GM12878 (cell line): ENCODE data around the gene SESN1. TPM values are rescaled to one million over a fixed set of nuclear protein-coding genes. Genes with fewer than 3 reads are reported as not detected.

Experiments
- ATAC-seq: fragments of 200-7000 bp; cut with Tn5 transposase; 3 replicates; pipeline ENCODE4 v1.9.1; 2020; ENCODE audit warnings: mild to moderate bottlenecking, moderate library complexity
- BruUV-seq: library from RNA; stranded (reverse); fragments of 400-500 nt; replicated peaks from 2 replicates; lab custom pipeline; 2021; lab: Mats Ljungman, UMichigan
- CTCF ChIA-PET: fragments of 300-600 bp; sonication (Branson Sonifier 250); formaldehyde crosslinking; extraction: SDS; loops from one replicate; lab custom pipeline; 2021; ENCODE audit warnings: inconsistent platforms; lab: Yijun Ruan, JAX
- POLR2A ChIA-PET: fragments of 350-600 bp; formaldehyde crosslinking; extraction: SDS; loops from one replicate; lab custom pipeline; 2021; ENCODE audit warnings: inconsistent platforms; lab: Charles Lee
- RAD21 ChIA-PET: fragments of 300-600 bp; sonication (Branson Sonifier 250); formaldehyde crosslinking; loops from one replicate; lab custom pipeline; 2023; ENCODE audit warnings: antibody characterized with exemption; ENCODE audit not compliant: unreplicated experiment; lab: Charles Lee
- SMC1A ChIA-PET: fragments of 300-600 bp; sonication (Branson Sonifier 250); formaldehyde crosslinking; loops from one replicate; lab custom pipeline; 2023; ENCODE audit not compliant: unreplicated experiment, uncharacterized antibody; lab: Charles Lee
- DNase-seq: peaks from one replicate; pipeline ENCODE4 v3.0.0-alpha.2; 2011; ENCODE audit warnings: low read depth, low spot score
- FAIRE-seq: peaks from 3 replicates; lab custom pipeline; 2011; peaks lifted over from hg19 to GRCh38; lab: Jason Lieb, UNC
- H2AFZ ChIP-seq: 2 replicates; pipeline ENCODE4 v1.6.0; 2011; ENCODE audit warnings: low read depth, low read length, control low read depth; ENCODE audit not compliant: control insufficient read depth
- H3K27ac ChIP-seq: 2 replicates; pipeline ENCODE4 v1.5.1; 2011; ENCODE audit warnings: control low read depth; ENCODE audit not compliant: control insufficient read depth, insufficient read depth
- H3K27me3 ChIP-seq, 2 experiments: replicated peaks in 1 of 2; 2 replicates each; pipeline versions ENCODE4 v1.6.0 to v1.6.1; 2011; ENCODE audit warnings: low read length in 1 of 2; ENCODE audit not compliant: control insufficient read depth in 2 of 2, insufficient read depth in 2 of 2
- H3K36me3 ChIP-seq, 2 experiments: 2 replicates each; pipeline ENCODE4 v1.5.1; 2011; ENCODE audit warnings: low read length in 1 of 2; ENCODE audit not compliant: control insufficient read depth in 2 of 2, insufficient read depth in 2 of 2
- H3K4me1 ChIP-seq: 2 replicates; pipeline ENCODE4 v1.6.1; 2011; ENCODE audit warnings: mild to moderate bottlenecking, low read length, moderate library complexity, mixed read lengths; ENCODE audit not compliant: control insufficient read depth, insufficient read depth
- H3K4me2 ChIP-seq: 2 replicates; pipeline ENCODE4 v1.6.0; 2011; ENCODE audit warnings: control low read depth; ENCODE audit not compliant: control insufficient read depth, insufficient read depth
- H3K4me3 ChIP-seq: fragments of 200-600 bp; sonication (generic); 2 replicates; pipeline ENCODE4 v1.5.1; 2016
- H3K79me2 ChIP-seq: 2 replicates; pipeline ENCODE4 v1.6.0; 2011; ENCODE audit warnings: low read length; ENCODE audit not compliant: control insufficient read depth, insufficient read depth
- H3K9ac ChIP-seq: 2 replicates; pipeline ENCODE4 v1.8.0; 2011; ENCODE audit warnings: low read length, control low read depth, mixed read lengths; ENCODE audit not compliant: control insufficient read depth, insufficient read depth
- H3K9me3 ChIP-seq: replicated peaks from 3 replicates; pipeline ENCODE4 v1.5.1; 2011; ENCODE audit warnings: mild to moderate bottlenecking, low read length; ENCODE audit not compliant: control insufficient read depth, insufficient read depth
- H4K20me1 ChIP-seq: 2 replicates; pipeline ENCODE4 v1.6.0; 2011; ENCODE audit not compliant: control insufficient read depth, insufficient read depth
- E2F4 ChIP-seq: IDR thresholded peaks from 2 replicates; pipeline ENCODE4 v1.6.1; 2012; ENCODE audit warnings: low read depth, low read length, improper control_type of control experiment
- NFXL1 ChIP-seq: fragments of 450-650 bp; IDR thresholded peaks from 2 replicates; pipeline ENCODE4 v1.6.1; 2017; ENCODE audit warnings: antibody characterized with exemption, mild to moderate bottlenecking, borderline replicate concordance
- RELB ChIP-seq: fragments of 450-650 bp; IDR thresholded peaks from 2 replicates; pipeline ENCODE4 v1.6.1; 2017; ENCODE audit warnings: low read depth, mild to moderate bottlenecking, moderate library complexity
- SMC3 ChIP-seq: IDR thresholded peaks from 2 replicates; pipeline ENCODE4 v1.6.1; 2011; ENCODE audit warnings: low read length, improper control_type of control experiment, borderline replicate concordance
- ZSCAN29 ChIP-seq: fragments of 450-650 bp; IDR thresholded peaks from 2 replicates; pipeline ENCODE4 v1.6.1; 2017; ENCODE audit warnings: mild to moderate bottlenecking, moderate library complexity
- WGBS: methylation state at CpG from one replicate; pipeline ENCODE4 v1.1.6; 2016; ENCODE audit warnings: low lambda C conversion rate; ENCODE audit not compliant: insufficient replicate concordance, insufficient coverage; ENCODE audit errors: missing lambda C conversion rate; 5-methylcytosine and 5-hydroxymethylcytosine counted together
- in situ Hi-C: fragments of 300-500 bp; cut with MboI; formaldehyde crosslinking; loops from 9 replicates; pipeline ENCODE4 v1.14.3; 2018; ENCODE audit warnings: mixed read lengths
- intact Hi-C: fragments of 100-400 bp; cut with micrococcal nuclease; formaldehyde crosslinking; loops from one replicate; pipeline ENCODE4 v1.14.2; 2022; ENCODE audit not compliant: unreplicated experiment
- polyA plus RNA-seq, 11 experiments: library from polyadenylated mRNA; depleted of rRNA in 4 of 11; unstranded in 6 of 11; stranded (reverse) in 5 of 11; fragments of >200 nt; fragmentation: Nextera tagmentation in 4 of 11; fragmentation: Illumina TruSeq in 1 of 11; extraction: Ambion mirVana in 4 of 11; extraction: Trizol in 1 of 11; gene quantifications; 1 replicate in 1 of 11; 2 replicates in 10 of 11; pipeline versions ENCODE4 v1.2.1 to v1.2.3, GENCODE V29; 2011 to 2016; ENCODE audit warnings: inconsistent platforms in 2 of 11, missing spikeins in 2 of 11, low read depth in 1 of 11
- total RNA-seq, 4 experiments: library from RNA; depleted of rRNA in 3 of 4; stranded (reverse); fragments of >200 nt in 3 of 4; fragmentation: Illumina TruSeq in 1 of 4; extraction: Trizol in 1 of 4; gene quantifications; 2 replicates each; pipeline versions ENCODE4 v1.2.1 to v1.2.3, GENCODE V29; 2013 to 2021

Gene SESN1
- total and polyA plus RNA-seq, 10 of the 15 experiments (the other 5 are each of a cell fraction or from before 2014, with no cell fraction given), result 1.3 to 13.0 (median 3.3) TPM

- no peaks in the 10 kb centered on the region for H3K79me2 ChIP-seq
- SMC1A ChIA-PET, result interaction anchor here (1.4 kb wide), 1 partner anchor 11 kb away, joined by 9 read pairs; no protein-coding TSS in a partner anchor
- H3K4me1 ChIP-seq, result no peaks in the 10 kb centered on the region
- H4K20me1 ChIP-seq, result no peaks in the 10 kb centered on the region
- DNase-seq (no peak), ATAC-seq (no peak), FAIRE-seq (no peak)
- intact Hi-C loops (no loop called here), in situ Hi-C loops (no loop called here)
- no peak overlapping the region for H3K4me2 ChIP-seq
- TF ChIP-seq RELB (no peak), ZSCAN29 (no peak), E2F4 (no peak), SMC3 (no peak), NFXL1 (no peak)
- 22% methylated on average over 4 of the region's 4 CpGs for WGBS
- H3K36me3 ChIP-seq, result no peaks in the 10 kb centered on the region
- RAD21 ChIA-PET, result interaction anchor here (1.0 to 1.3 kb wide), 2 partner anchors 304 to 539 kb away, joined by 3 to 5 read pairs; no protein-coding TSS in a partner anchor
- CTCF ChIA-PET, result interaction anchor here (0.7 to 1.0 kb wide), 2 partner anchors 27 to 539 kb away, joined by 3 read pairs; no protein-coding TSS in a partner anchor
- no peak overlapping the region for H3K9ac ChIP-seq
- H3K27me3 ChIP-seq, result no peaks in the 10 kb centered on the region
- POLR2A ChIA-PET, result interaction anchor here (1.1 kb wide), 1 partner anchor 14 kb away, joined by 3 read pairs; the partner anchor contains the start of gene SESN1
- H2AFZ ChIP-seq, result no peak overlapping the region
- no peak overlapping the region for H3K27ac ChIP-seq
- H3K4me3 ChIP-seq, result no peak overlapping the region
- no peaks in the 10 kb centered on the region for H3K9me3 ChIP-seq
- BruUV-seq, result no TSS peak
Observed at GRCh38 chr6:109079981-109080380, 14.7 kb downstream of the SESN1 start.
